Body of pancreas (tissue), 4 donors: ENCODE measurements around the gene NES. TPM values are rescaled to one million over a fixed set of nuclear protein-coding genes. Genes with fewer than 3 reads are reported as not detected.
A peak's percentile ranks its signal among the peaks of the same experiment; 100 is the strongest.

Experiments
- ATAC-seq: fragments of 150-250 bp; one replicate; pipeline ENCODE4 v1.9.1; 2016
- DNase-seq, 4 donors: peaks; one replicate each; pipeline ENCODE4 v3.0.0-alpha.2; 2019
- H3K27ac ChIP-seq, 4 donors: fragments of 200-600 bp; sonication (generic); 1 replicate in 3 of 4; 2 replicates in 1 of 4; pipeline versions ENCODE4 v1.5.1 to v1.6.1; 2016 to 2019; ENCODE audit warnings: mild to moderate bottlenecking in 1 of 4, mixed read lengths in 1 of 4, moderate library complexity in 1 of 4
- H3K27me3 ChIP-seq, 2 donors: fragments of 200-600 bp; sonication (generic); one replicate each; pipeline ENCODE4 v1.6.0; 2016; ENCODE audit warnings: mild to moderate bottlenecking in 1 of 2
- H3K36me3 ChIP-seq, 2 donors: fragments of 200-600 bp; sonication (generic); replicated peaks in 1 of 2; 2 replicates each; pipeline ENCODE4 v1.5.1; 2016; ENCODE audit warnings: low read depth in 2 of 2; ENCODE audit not compliant: insufficient read depth in 1 of 2
- H3K4me1 ChIP-seq: fragments of 200-600 bp; sonication (generic); one replicate; pipeline ENCODE4 v1.6.0; 2016
- H3K4me3 ChIP-seq, 2 donors: fragments of 200-600 bp; sonication (generic); 1 replicate in 1 of 2; 2 replicates in 1 of 2; pipeline ENCODE4 v1.5.1; 2016 to 2019
- H3K9me3 ChIP-seq, 3 donors: fragments of 200-600 bp; sonication (generic); 1 replicate in 2 of 3; 2 replicates in 1 of 3; pipeline ENCODE4 v1.5.1; 2016
- CTCF ChIP-seq, 7 experiments: fragments of 450-650 bp in 4 of 7; fragments of 200-600 bp in 3 of 7; sonication (generic) in 3 of 7; IDR thresholded peaks; one replicate each; pipeline ENCODE4 v1.5.1; 2016 to 2019; ENCODE audit warnings: antibody characterized with exemption in 7 of 7
- POLR2A ChIP-seq, 3 donors: fragments of 450-650 bp; IDR thresholded peaks; one replicate each; pipeline ENCODE4 v1.6.1; 2016; ENCODE audit warnings: antibody characterized with exemption in 3 of 3, mild to moderate bottlenecking in 2 of 3
- WGBS, 2 donors: methylation state at CpG; one replicate each; pipeline ENCODE4 v1.1.5; 2017; 5-methylcytosine and 5-hydroxymethylcytosine counted together
- intact Hi-C: fragments of 100-400 bp; cut with DNase I; formaldehyde crosslinking; loops from one replicate; pipeline ENCODE4 v1.15.1; 2023
- total RNA-seq, 2 donors: library from RNA; depleted of rRNA; stranded (reverse); fragments of >200 nt; gene quantifications; one replicate each; pipeline ENCODE4 v1.1.0, GENCODE V29; 2016

NES gene
- total RNA-seq, 2 donors from 2014 or later: 4.2 to 12.2 TPM

- TF ChIP-seq POLR2A (IDR thresholded peaks at IDR 0.05) (no peak), CTCF (IDR thresholded peaks at IDR 0.05) (no peak)
- H3K27ac ChIP-seq: no peak overlapping the region
- no peak overlapping the region for H3K4me3 ChIP-seq
- peaks cover 23% of the 10 kb centered on the region for H3K4me1 ChIP-seq
- intact Hi-C loops: no loop called here
- H3K27me3 ChIP-seq: peaks cover 0 to 7% of the 10 kb centered on the region in 2 donors
- no peak for ATAC-seq
- peak in 1 of 4 donors; percentile 47 for DNase-seq
- H3K9me3 ChIP-seq: no peaks in the 10 kb centered on the region
- no peaks in the 10 kb centered on the region for H3K36me3 ChIP-seq
- 37 to 41% methylated on average over 16 of the region's 16 CpGs for WGBS, 2 donors
Measured at GRCh38 chr1:156652131-156652991, 24.8 kb downstream of the NES start.

GRCh38 chr1:156648951-156649350, 28.3 kb downstream of the NES start:
- Histone ChIP-seq H3K27me3 (peaks cover 0 to 5% of the 10 kb centered on the region in 2 donors), H3K27ac (no peak overlapping the region), H3K9me3 (no peaks in the 10 kb centered on the region), H3K4me1 (peaks cover 15% of the 10 kb centered on the region), H3K36me3 (no peaks in the 10 kb centered on the region), H3K4me3 (no peak overlapping the region)
- ATAC-seq: peak; percentile 79
- TF ChIP-seq CTCF (IDR thresholded peaks at IDR 0.05): peak in 1 of 7 experiments; percentile 5
- no peak for TF ChIP-seq POLR2A (IDR thresholded peaks at IDR 0.05)
- intact Hi-C loops: no loop called here
- peak in 3 of 4 donors; percentile 54 to 68 (median 55) for DNase-seq
- 5 to 8% methylated on average over 2 of the region's 2 CpGs for WGBS, 2 donors

GRCh38 chr1:156648496-156648895, 28.7 kb downstream of the NES start:
- Histone ChIP-seq H3K9me3 (no peaks in the 10 kb centered on the region), H3K27me3 (peaks cover 0 to 5% of the 10 kb centered on the region in 2 donors), H3K36me3 (no peaks in the 10 kb centered on the region), H3K4me1 (peaks cover 15% of the 10 kb centered on the region), H3K4me3 (no peak overlapping the region), H3K27ac (no peak overlapping the region)
- no peak for DNase-seq
- TF ChIP-seq CTCF (IDR thresholded peaks at IDR 0.05) (no peak), POLR2A (IDR thresholded peaks at IDR 0.05) (no peak)
- ATAC-seq: no peak
- intact Hi-C loops: no loop called here
- 67 to 78% methylated on average over 7 to 10 of the region's 10 CpGs for WGBS, 2 donors

DNA sequence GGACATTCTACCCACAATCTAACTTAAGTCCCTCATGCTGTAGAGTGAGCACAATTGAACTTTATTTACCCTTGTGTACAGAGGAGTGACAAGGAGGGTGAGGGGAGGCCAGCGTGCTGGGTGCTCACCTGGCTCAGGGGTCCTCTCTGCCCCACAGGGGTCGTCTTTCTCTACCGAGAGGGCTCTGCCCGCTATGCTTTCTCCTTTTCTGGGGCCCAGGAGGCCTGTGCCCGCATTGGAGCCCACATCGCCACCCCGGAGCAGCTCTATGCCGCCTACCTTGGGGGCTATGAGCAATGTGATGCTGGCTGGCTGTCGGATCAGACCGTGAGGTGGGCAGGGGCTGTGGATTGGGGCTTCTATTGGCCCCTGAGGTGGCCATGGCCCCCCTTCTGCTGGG, 29.9 kb downstream of the NES start:
- intact Hi-C loops: no loop called here
- TF ChIP-seq POLR2A (IDR thresholded peaks at IDR 0.05) (no peak), CTCF (IDR thresholded peaks at IDR 0.05) (no peak)
- no peak for ATAC-seq
- 78 to 93% methylated on average over 3 to 9 of the region's 10 CpGs for WGBS, 2 donors
- Histone ChIP-seq H3K36me3 (no peaks in the 10 kb centered on the region), H3K27me3 (peaks cover 0 to 7% of the 10 kb centered on the region in 2 donors), H3K9me3 (no peaks in the 10 kb centered on the region), H3K4me3 (no peak overlapping the region), H3K4me1 (peaks cover 18% of the 10 kb centered on the region), H3K27ac (no peak overlapping the region)
- DNase-seq: no peak
